MM.1S (cell line): ENCODE results near the gene NRSN1.

Experiments
- DNase-seq: peaks from one replicate; pipeline ENCODE4 v3.0.0-alpha.2; 2015
- H2AFZ ChIP-seq: fragments of 300-600 bp; sonication (generic); 2 replicates; pipeline ENCODE4 v1.6.0; 2016; ENCODE audit warnings: antibody characterized with exemption, low read length
- H3F3A ChIP-seq: fragments of 300-600 bp; sonication (generic); 2 replicates; pipeline ENCODE4 v1.6.1; 2016; ENCODE audit warnings: mild to moderate bottlenecking, antibody characterized with exemption, low read length, moderate library complexity, mixed read lengths; ENCODE audit not compliant: insufficient read depth
- H3K27ac ChIP-seq: fragments of 300-600 bp; sonication (generic); 2 replicates; pipeline ENCODE4 v1.5.1; 2016; ENCODE audit warnings: mild to moderate bottlenecking, low read length
- H3K27me3 ChIP-seq: fragments of 300-600 bp; sonication (generic); replicated peaks from 2 replicates; pipeline ENCODE4 v1.6.0; 2016; ENCODE audit warnings: low read length; ENCODE audit not compliant: insufficient read depth
- H3K36me3 ChIP-seq: fragments of 300-600 bp; sonication (generic); replicated peaks from 2 replicates; pipeline ENCODE4 v1.6.1; 2016; ENCODE audit warnings: mild to moderate bottlenecking, low read length, mixed read lengths; ENCODE audit not compliant: insufficient read depth
- H3K4me1 ChIP-seq: fragments of 300-600 bp; sonication (generic); 2 replicates; pipeline ENCODE4 v1.6.1; 2016; ENCODE audit warnings: low read length, mixed read lengths
- H3K4me2 ChIP-seq: fragments of 300-600 bp; sonication (generic); 2 replicates; pipeline ENCODE4 v1.6.0; 2016; ENCODE audit warnings: low read depth, low read length
- H3K4me3 ChIP-seq: fragments of 300-600 bp; sonication (generic); 2 replicates; pipeline ENCODE4 v1.5.1; 2016; ENCODE audit warnings: low read length, mixed read lengths
- H3K79me2 ChIP-seq: fragments of 300-600 bp; sonication (generic); 2 replicates; pipeline ENCODE4 v1.6.1; 2016; ENCODE audit warnings: mixed run types, low read length, mixed read lengths
- H3K9ac ChIP-seq: fragments of 300-600 bp; sonication (generic); 2 replicates; pipeline ENCODE4 v1.6.1; 2016; ENCODE audit warnings: low read length, mixed read lengths
- H3K9me2 ChIP-seq: fragments of 300-600 bp; sonication (generic); replicated peaks from 2 replicates; pipeline ENCODE4 v1.6.1; 2016; ENCODE audit warnings: mild to moderate bottlenecking, low read length, mixed read lengths; ENCODE audit not compliant: insufficient read depth
- H3K9me3 ChIP-seq: fragments of 300-600 bp; sonication (generic); replicated peaks from 2 replicates; pipeline ENCODE4 v1.6.1; 2016; ENCODE audit warnings: mild to moderate bottlenecking, low read length, mixed read lengths; ENCODE audit not compliant: insufficient read depth
- H4K20me1 ChIP-seq: fragments of 300-600 bp; sonication (generic); 2 replicates; pipeline ENCODE4 v1.6.1; 2016; ENCODE audit warnings: mild to moderate bottlenecking, low read length, moderate library complexity, mixed read lengths; ENCODE audit not compliant: insufficient read depth
- CTCF ChIP-seq: fragments of 300-600 bp; sonication (generic); IDR thresholded peaks from 2 replicates; pipeline ENCODE4 v1.5.1; 2016; ENCODE audit warnings: antibody characterized with exemption, low read length, mixed read lengths
- EZH2 ChIP-seq: fragments of 300-600 bp; sonication (generic); optimal IDR thresholded peaks from 2 replicates; pipeline ENCODE3; 2017; ENCODE audit warnings: low read depth, mild to moderate bottlenecking, antibody characterized with exemption, low read length, mixed read lengths
- EZH2phosphoT487 ChIP-seq: fragments of 300-600 bp; sonication (generic); IDR thresholded peaks from 2 replicates; pipeline ENCODE4 v1.6.1; 2018; ENCODE audit warnings: antibody characterized with exemption, low read length

NRSN1 gene

GRCh38 chr6:24183584-24183983 lies 57.6 kb downstream of the NRSN1 start:
- Histone ChIP-seq H3K27ac (no peak overlapping the region), H3K4me2 (no peak overlapping the region), H3K9ac (no peak overlapping the region), H3K27me3 (no peaks in the 10 kb centered on the region), H3K79me2 (no peaks in the 10 kb centered on the region), H4K20me1 (no peaks in the 10 kb centered on the region), H3K36me3 (no peaks in the 10 kb centered on the region), H3K9me3 (no peaks in the 10 kb centered on the region), H3K4me3 (no peak overlapping the region), H2AFZ (no peak overlapping the region), H3K4me1 (no peaks in the 10 kb centered on the region), H3F3A (no peaks in the 10 kb centered on the region), H3K9me2 (no peaks in the 10 kb centered on the region)
- TF ChIP-seq EZH2phosphoT487 = no peak
- no peak for TF ChIP-seq EZH2
- TF ChIP-seq CTCF = no peak
- no peak for DNase-seq

- no peaks in the 10 kb centered on the region for H4K20me1 ChIP-seq
- H3K36me3 ChIP-seq = no peaks in the 10 kb centered on the region
- no peaks in the 10 kb centered on the region for H3K27me3 ChIP-seq
- no peak overlapping the region for H2AFZ ChIP-seq
- no peaks in the 10 kb centered on the region for H3K79me2 ChIP-seq
- no peaks in the 10 kb centered on the region for H3K9me2 ChIP-seq
- H3K9ac ChIP-seq = no peak overlapping the region
- no peak overlapping the region for H3K27ac ChIP-seq
- DNase-seq = no peak
- H3K4me3 ChIP-seq = no peak overlapping the region
- TF ChIP-seq EZH2 (no peak), CTCF (no peak), EZH2phosphoT487 (no peak)
- no peaks in the 10 kb centered on the region for H3F3A ChIP-seq
- H3K9me3 ChIP-seq = no peaks in the 10 kb centered on the region
- no peaks in the 10 kb centered on the region for H3K4me1 ChIP-seq
- no peak overlapping the region for H3K4me2 ChIP-seq
These were observed 60.3 kb downstream of the NRSN1 start for GRCh38 chr6:24186349-24186748.

- Histone ChIP-seq H4K20me1 (no peaks in the 10 kb centered on the region), H3K4me1 (no peaks in the 10 kb centered on the region), H3K9me2 (no peaks in the 10 kb centered on the region), H3K79me2 (no peaks in the 10 kb centered on the region), H3F3A (no peaks in the 10 kb centered on the region), H3K4me3 (no peak overlapping the region), H3K9me3 (no peaks in the 10 kb centered on the region), H2AFZ (no peak overlapping the region), H3K36me3 (no peaks in the 10 kb centered on the region), H3K27me3 (no peaks in the 10 kb centered on the region), H3K27ac (no peak overlapping the region), H3K9ac (no peak overlapping the region), H3K4me2 (no peak overlapping the region)
- TF ChIP-seq EZH2phosphoT487 (no peak), CTCF (no peak), EZH2 (no peak)
- DNase-seq = no peak
These were observed 62.1 kb downstream of the NRSN1 start for GRCh38 chr6:24187965-24188577.
